Neural cell (in vitro differentiated cells): ENCODE data around the gene HEMK1. TPM values are rescaled to one million over a fixed set of nuclear protein-coding genes. Genes with fewer than 3 reads are reported as not detected.

Experiments
- H2AFZ ChIP-seq: fragments of 200-600, 300-800 bp; sonication (generic), shearing (Covaris generic); 2 replicates; pipeline ENCODE4 v1.6.0; 2014; ENCODE audit warnings: low read depth, mild to moderate bottlenecking, antibody characterized with exemption, low read length, moderate library complexity
- H3F3A ChIP-seq: fragments of 200-600 bp; shearing (Covaris generic); 2 replicates; pipeline ENCODE4 v1.6.1; 2016; ENCODE audit warnings: mild to moderate bottlenecking, moderate library complexity, mixed read lengths, antibody characterized with exemption, low read length; ENCODE audit not compliant: insufficient read depth, poor library complexity, severe bottlenecking
- H3K27ac ChIP-seq: fragments of 200-600, 300-800 bp; sonication (generic), shearing (Covaris generic); 2 replicates; pipeline ENCODE4 v1.5.1; 2014; ENCODE audit warnings: mild to moderate bottlenecking, low read length, moderate library complexity
- H3K27me3 ChIP-seq: fragments of 300-800, 200-600 bp; sonication (generic), shearing (Covaris generic); 2 replicates; pipeline ENCODE4 v1.6.0; 2014; ENCODE audit warnings: mild to moderate bottlenecking, low read depth, low read length, moderate library complexity; ENCODE audit not compliant: insufficient read depth
- H3K36me3 ChIP-seq: fragments of 300-800, 200-600 bp; sonication (generic), shearing (Covaris generic); 2 replicates; pipeline ENCODE4 v1.5.1; 2014; ENCODE audit warnings: mild to moderate bottlenecking, antibody characterized with exemption, low read length, moderate library complexity; ENCODE audit not compliant: insufficient read depth
- H3K4me2 ChIP-seq: fragments of 300-800, 200-600 bp; sonication (generic), shearing (Covaris generic); 2 replicates; pipeline ENCODE4 v1.6.0; 2014; ENCODE audit warnings: mild to moderate bottlenecking, low read length
- H3K4me3 ChIP-seq: fragments of 300-800, 200-600 bp; sonication (generic), shearing (Covaris generic); 2 replicates; pipeline ENCODE4 v1.5.1; 2014; ENCODE audit warnings: mild to moderate bottlenecking, low read length, moderate library complexity
- H3K79me2 ChIP-seq: fragments of 200-600 bp; shearing (Covaris generic); replicated peaks from 2 replicates; pipeline ENCODE4 v1.6.0; 2014; ENCODE audit warnings: mild to moderate bottlenecking, low read length, moderate library complexity; ENCODE audit not compliant: insufficient read depth
- H3K9ac ChIP-seq: fragments of 300-800, 200-600 bp; sonication (generic), shearing (Covaris generic); 2 replicates; pipeline ENCODE4 v1.6.1; 2016; ENCODE audit warnings: mild to moderate bottlenecking, low read length, mixed read lengths
- H3K9me2 ChIP-seq: fragments of 200-600 bp; shearing (Covaris generic); 2 replicates; pipeline ENCODE4 v1.6.1; 2016; ENCODE audit warnings: mild to moderate bottlenecking, low read length, mixed read lengths; ENCODE audit not compliant: insufficient read depth
- H3K9me3 ChIP-seq: fragments of 200-600, 300-800 bp; sonication (generic), shearing (Covaris generic); 2 replicates; pipeline ENCODE4 v1.6.1; 2016; ENCODE audit warnings: mild to moderate bottlenecking, mixed run types, low read length, moderate library complexity, mixed read lengths
- H4K20me1 ChIP-seq: fragments of 200-600 bp; shearing (Covaris generic); 2 replicates; pipeline ENCODE4 v1.6.1; 2016; ENCODE audit warnings: mild to moderate bottlenecking, mixed run types; ENCODE audit not compliant: insufficient read depth
- CTCF ChIP-seq: fragments of 450-650 bp; IDR thresholded peaks from 2 replicates; pipeline ENCODE4 v1.5.1; 2014; ENCODE audit warnings: antibody characterized with exemption, mild to moderate bottlenecking, moderate library complexity; ENCODE audit not compliant: poor library complexity, severe bottlenecking
- EP300 ChIP-seq: fragments of 450-650 bp; conservative IDR thresholded peaks from 2 replicates; pipeline ENCODE4 v1.6.1; 2014; ENCODE audit warnings: antibody characterized with exemption, mild to moderate bottlenecking, moderate library complexity; ENCODE audit not compliant: poor library complexity, severe bottlenecking
- EZH2 ChIP-seq: fragments of 200-600, 300-800 bp; shearing (Covaris generic), sonication (generic); IDR thresholded peaks from 2 replicates; pipeline ENCODE4 v1.6.1; 2014; ENCODE audit warnings: antibody characterized with exemption, low read length, borderline replicate concordance, mild to moderate bottlenecking; ENCODE audit not compliant: insufficient read depth, poor library complexity, severe bottlenecking
- MXI1 ChIP-seq: fragments of 450-650 bp; conservative IDR thresholded peaks from 2 replicates; pipeline ENCODE4 v1.6.1; 2014; ENCODE audit warnings: antibody characterized with exemption, mild to moderate bottlenecking; ENCODE audit not compliant: poor library complexity, severe bottlenecking
- POLR2AphosphoS5 ChIP-seq: IDR thresholded peaks from 2 replicates; pipeline ENCODE4 v1.6.1; 2012
- RAD21 ChIP-seq: fragments of 450-650 bp; conservative IDR thresholded peaks from 2 replicates; pipeline ENCODE4 v1.6.1; 2014; ENCODE audit warnings: antibody characterized with exemption, mild to moderate bottlenecking, moderate library complexity
- REST ChIP-seq: IDR thresholded peaks from 2 replicates; pipeline ENCODE4 v1.6.1; 2012; ENCODE audit warnings: borderline replicate concordance
- SMC3 ChIP-seq: fragments of 450-650 bp; conservative IDR thresholded peaks from 2 replicates; pipeline ENCODE4 v1.6.1; 2014; ENCODE audit warnings: antibody characterized with exemption, mild to moderate bottlenecking, moderate library complexity; ENCODE audit not compliant: poor library complexity
- TAF1 ChIP-seq: IDR thresholded peaks from 2 replicates; pipeline ENCODE4 v1.6.1; 2012; ENCODE audit warnings: low read depth
- polyA plus RNA-seq: library from polyadenylated mRNA; depleted of rRNA; stranded (reverse); fragments of >200 nt; gene quantifications from 2 replicates; pipeline ENCODE4 v1.2.3, GENCODE V29; 2014

Gene HEMK1
- polyA plus RNA-seq, 1 donor from 2014 or later: 24.4 TPM

- H4K20me1 ChIP-seq: no peaks in the 10 kb centered on the region
- no peaks in the 10 kb centered on the region for H3K79me2 ChIP-seq
- no peak overlapping the region for H2AFZ ChIP-seq
- H3K9ac ChIP-seq: no peak overlapping the region
- H3K4me3 ChIP-seq: no peak overlapping the region
- TF ChIP-seq CTCF: no peak
- peaks cover 5% of the 10 kb centered on the region for H3F3A ChIP-seq
- no peak overlapping the region for H3K27ac ChIP-seq
- no peak overlapping the region for H3K4me2 ChIP-seq
- no peaks in the 10 kb centered on the region for H3K27me3 ChIP-seq
- H3K36me3 ChIP-seq: no peaks in the 10 kb centered on the region
- H3K9me2 ChIP-seq: no peaks in the 10 kb centered on the region
- H3K9me3 ChIP-seq: no peaks in the 10 kb centered on the region
Observed at GRCh38 chr3:50620420-50620819, 51.1 kb downstream of the HEMK1 start.

GRCh38 chr3:50620820-50621219, 51.5 kb downstream of the HEMK1 start:
- Histone ChIP-seq H3K9me2 (no peaks in the 10 kb centered on the region), H4K20me1 (no peaks in the 10 kb centered on the region), H3K9ac (no peak overlapping the region), H3K36me3 (no peaks in the 10 kb centered on the region), H3K4me3 (no peak overlapping the region), H3K27me3 (no peaks in the 10 kb centered on the region), H3K79me2 (no peaks in the 10 kb centered on the region), H3K9me3 (no peaks in the 10 kb centered on the region), H2AFZ (no peak overlapping the region), H3K4me2 (no peak overlapping the region), H3K27ac (no peak overlapping the region), H3F3A (peaks cover 5% of the 10 kb centered on the region)
- TF ChIP-seq POLR2AphosphoS5 (no peak), TAF1 (no peak), CTCF (no peak), REST (no peak), SMC3 (no peak), EZH2 (no peak), MXI1 (no peak), RAD21 (no peak), EP300 (no peak)
